Measurements from ENCODE around the gene METAP2.

METAP2 gene

DNA sequence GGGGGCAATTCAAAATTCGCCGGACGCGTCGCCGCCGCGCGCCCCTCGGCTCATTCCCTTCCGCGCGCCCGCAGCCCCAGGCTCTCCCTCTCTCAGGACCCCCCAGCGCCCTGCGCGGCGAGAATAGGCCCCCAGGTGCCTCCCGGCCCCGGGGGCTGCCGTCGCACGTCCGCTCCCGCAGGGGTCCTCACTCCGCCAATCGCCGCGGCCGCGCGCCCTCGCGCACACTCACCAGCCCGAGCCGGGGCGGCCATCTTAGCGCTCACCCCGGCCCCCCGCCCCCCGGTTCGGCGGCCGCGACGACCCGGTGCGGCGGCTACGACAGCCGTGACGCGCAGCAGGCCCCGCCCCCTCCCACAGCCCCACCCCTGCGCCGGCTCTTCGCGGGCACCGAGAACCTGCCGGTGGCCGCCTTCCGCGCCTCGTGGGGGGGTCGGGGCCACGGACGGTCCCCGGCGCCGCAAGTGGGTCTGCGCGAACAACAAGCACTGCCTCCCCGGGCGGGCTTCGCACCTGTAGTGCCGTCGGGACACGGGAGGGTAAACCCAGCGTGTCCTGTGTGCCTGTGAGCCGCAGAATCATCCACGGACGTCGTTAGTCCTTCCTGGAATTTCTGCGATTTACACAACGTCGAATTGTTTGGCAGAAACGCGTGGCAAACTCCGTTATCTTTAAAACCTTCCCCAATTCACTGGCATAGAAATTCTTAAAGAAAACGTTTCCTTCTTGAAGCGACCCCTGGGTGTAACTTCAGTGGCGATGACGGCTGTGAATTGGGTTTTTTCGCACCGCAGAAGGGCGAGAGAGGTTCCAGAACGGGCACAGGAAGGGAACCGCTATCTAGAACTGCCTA is 74.8 kb downstream of the METAP2 start:
- no peak for DNase-seq (ENCODE audit: low read depth, low spot score)

DNA sequence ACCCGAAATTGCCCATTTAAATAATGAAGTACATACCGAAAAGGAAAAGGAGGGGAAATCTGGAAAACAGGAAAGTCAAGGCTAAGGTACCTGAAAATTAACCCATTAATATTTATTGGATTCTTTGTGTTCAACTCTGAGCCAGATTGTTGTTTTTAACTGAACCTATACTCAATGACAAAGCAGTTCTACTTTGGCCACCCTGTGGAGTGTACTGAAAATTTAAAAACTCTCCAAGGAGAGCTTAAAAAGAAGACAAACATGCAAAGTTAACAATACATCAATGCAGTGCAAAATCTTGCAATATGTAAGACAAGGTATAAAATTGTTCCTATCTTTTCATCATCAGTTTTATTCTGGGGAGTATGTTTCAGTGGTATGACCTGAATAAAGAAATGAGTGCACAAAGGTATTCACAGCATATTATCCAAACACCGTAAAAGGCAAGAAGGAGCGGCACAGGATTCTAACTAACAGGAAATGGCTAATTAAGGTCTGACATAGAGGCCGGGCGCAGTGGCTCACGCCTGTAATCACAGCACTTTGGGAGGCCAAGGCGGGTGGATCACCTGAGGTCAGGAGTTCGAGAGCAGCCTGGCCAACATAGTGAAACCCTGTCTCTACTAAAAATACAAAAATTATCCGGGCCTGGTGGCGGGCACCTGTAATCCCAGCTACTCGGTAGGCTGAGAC is 75.6 kb downstream of the METAP2 start:
- DNase-seq (ENCODE audit: low read depth, low spot score), result no peak

DNA sequence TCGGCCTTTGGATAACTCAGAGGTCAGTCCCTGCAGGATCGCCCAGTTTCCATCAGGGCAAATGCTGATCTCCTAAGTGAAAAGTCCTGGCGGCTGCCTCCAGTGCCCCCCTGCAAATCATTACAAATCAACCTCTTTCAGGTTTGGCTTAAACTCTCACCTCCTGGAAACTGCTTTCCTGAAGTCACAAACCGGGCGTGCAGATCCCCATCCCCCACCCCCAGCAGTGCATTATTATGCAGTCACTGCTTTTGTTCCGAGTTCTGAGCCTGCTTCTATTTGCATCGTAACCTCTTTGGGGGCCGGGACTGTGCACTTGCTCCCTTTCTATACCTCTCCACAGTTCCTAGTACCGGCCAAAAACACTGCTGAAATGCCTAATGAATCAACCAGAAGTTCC is 77.4 kb downstream of the METAP2 start, which contains the start of gene USP44:
Gene USP44 (minus strand): TSS at position 172 of the 400 bp plus-strand sequence. CDS start 17,220 bp downstream, outside the sequence.
- DNase-seq (ENCODE audit: low read depth, low spot score), result peak; percentile 84

DNA sequence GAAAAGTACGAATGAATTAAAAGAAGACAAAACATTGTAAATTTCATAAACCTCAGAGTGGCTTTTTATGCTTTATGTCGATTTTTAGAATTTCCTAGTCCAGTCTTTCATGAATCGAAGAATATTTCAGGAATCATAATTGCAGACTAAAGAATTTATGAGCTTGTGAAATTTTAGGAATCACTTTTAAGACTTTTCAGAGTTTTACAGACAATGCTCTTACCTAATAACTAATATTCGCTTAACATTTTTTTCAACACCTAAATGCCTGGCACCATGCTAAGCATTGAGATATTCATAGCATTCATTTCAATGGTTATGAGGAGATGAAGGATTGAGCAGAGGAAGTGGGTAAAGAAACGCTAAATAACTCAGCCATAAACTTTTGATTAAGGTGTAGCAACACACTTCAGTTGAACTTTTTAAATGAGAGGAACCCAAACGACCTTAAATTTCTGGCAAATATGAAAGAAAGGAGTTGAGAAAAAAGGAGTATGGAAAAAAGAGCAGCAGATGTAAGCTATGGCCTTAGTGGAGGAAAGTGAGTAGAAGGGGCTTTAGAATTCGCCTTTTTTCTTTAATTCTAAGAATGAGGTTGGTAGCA is 78.1 kb downstream of the METAP2 start:
- no peak for DNase-seq (ENCODE audit: low read depth, low spot score)

DNA sequence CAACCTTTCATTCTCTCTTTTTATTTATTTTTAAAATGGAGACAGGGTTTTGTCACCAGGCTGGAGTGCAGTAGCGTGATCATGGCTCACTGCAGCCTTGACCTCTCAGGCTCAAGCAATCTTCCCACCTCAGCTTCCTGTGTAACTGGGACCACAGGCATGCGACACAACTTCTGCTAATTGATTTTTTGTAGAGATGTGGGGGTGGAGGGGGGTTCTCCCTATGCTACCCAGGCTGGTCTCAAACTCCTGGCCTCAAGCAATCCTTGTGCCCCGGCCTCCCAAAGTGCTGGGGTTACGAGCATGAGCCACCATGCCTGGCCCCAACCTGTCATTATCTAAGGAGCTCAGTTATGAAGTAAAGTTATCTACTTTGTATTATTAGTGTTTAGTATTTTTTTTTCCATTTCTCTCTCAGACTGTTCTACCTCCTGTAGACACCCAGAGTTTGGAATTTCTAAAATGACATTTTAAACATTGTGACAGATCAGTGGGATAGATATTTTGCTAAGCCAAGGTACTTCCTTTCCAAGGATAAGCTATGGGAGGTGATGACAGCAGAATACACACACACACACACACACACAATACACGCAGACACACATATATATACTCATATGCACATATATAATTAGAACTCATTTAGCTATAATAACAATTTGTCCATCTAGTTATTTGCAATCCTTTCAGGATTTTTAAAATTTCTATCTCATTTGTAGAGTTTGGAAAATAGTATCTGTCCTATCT is 79.4 kb downstream of the METAP2 start:
- DNase-seq (ENCODE audit: low read depth, low spot score), result no peak

DNA sequence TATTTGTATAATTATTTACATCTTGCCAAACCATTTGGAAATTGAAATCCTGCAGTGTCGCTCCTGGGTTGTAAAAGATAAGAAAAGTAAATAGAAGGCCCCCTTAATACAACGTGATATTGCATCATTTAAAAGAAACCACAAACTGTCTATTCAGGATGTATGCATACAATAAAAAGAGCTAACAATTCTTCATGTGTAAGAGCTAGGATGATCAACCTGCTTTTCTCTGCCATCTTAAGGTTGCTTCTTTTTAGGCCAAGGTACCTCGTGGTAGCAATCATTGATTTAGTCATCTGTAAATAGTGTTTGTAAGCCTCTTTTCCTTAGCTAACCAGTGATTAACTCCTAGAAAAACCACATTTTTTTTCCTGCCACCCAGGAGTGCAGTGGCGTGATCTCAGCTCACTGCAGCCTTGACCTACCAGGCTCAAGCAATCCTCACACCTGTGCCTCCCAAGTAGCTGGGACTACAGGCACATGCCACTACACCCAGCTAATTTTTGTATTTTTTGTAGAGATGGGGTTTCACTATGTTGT is 80.7 kb downstream of the METAP2 start:
- no peak for DNase-seq (ENCODE audit: low read depth, low spot score)

DNA sequence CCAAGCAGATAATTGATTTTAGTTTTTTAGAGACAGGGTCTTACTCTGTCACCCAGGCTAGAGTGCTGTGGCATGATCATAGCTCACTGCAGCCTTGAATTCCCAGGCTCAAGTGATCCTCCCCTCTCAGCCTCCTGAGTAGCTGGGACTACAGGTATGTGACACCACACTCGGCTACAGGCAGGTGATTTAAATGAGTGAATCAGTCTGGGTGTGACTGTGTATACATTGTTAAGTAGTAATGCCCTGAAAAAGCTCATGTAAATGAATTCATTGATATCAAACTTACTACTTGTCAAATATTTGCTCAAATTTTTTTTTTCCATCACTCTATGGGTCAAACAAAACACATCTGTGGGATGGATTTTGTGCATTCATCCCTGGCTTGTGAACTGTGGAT is 83.7 kb downstream of the METAP2 start:
- DNase-seq (ENCODE audit: low read depth, low spot score), result no peak

Measured in iPS DF 19.7 (cell line).